ENCODE results near the gene TAF10.

Gene TAF10

DNA sequence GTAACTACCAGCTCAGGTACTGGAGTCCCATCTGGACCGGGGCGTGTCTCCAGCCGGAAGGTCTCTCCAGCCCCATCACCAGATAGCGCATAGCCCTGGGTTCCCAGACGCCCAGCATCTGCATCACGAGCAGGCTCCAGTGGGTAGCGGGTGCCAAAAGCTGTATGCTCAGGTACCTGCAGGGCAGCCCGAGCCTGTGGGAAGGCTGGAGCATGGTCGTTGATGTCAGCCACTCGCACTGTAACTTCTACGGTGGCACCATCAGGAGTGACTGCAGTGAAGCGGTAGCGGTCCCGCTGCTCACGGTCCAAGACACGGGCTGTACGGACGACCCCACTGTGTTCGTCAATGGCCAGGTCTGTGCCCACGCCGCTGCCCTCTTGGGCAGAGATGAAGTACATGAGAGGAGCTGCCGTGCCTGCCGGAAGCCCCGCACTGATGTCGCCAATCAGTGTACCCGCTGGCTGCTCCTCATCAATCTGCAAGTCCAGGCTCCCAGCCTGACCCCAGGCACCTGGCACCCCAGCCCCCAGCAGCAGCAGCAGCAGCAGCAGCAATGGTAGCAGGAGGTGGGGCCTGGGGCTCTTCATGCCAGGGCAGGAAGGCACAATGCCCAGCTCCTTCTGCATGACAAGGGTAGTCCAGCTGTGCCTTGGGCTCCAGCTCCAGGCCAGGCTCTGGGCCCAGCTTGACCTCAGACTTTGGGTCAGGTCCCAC, 29.1 kb upstream of the TAF10 start:
- DNase-seq (ENCODE audit: low read depth), result no peak

DNA sequence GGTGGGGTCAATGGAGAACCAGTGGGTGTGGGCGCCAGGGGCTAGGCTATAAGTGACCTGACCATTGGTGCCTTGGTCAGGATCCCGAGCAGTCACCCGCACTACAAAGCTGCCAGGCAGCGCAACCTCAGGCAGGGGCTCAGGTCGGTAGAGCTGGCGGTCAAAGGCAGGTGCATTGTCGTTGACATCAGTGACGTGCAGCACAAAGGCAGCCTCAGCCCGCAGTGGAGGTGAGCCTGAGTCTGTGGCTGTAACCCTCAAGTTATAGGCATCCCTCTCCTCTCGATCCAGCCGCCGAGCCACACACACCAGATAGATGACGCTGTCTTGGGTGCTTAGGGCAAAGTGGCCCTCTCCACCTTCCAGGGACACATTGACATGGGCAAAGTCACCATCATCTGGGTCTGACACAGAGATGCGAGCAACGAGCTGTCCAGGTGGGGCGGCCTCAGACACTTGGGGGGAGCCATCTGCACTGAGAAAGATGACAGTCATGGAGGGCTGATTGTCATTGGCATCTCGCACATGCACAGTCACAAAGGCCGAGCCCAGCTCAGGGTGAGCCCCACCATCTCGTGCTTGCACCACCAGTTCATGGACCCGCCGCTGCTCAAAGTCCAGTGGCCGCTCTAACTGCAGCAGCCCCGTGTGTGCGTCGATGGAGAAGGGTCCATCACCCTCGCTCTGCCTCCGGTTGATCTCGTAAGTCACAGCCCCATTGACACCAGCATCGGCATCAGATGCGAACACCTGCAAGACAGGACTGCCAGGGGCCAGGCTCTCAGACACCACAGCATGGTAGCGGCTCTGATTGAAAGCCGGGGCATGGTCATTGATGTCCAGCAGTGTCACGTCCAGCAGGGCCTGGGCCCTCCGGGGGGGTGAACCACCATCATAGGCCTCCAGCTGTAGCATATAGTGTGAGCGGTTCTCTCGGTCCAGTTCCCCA, 28.3 kb upstream of the TAF10 start:
- DNase-seq (ENCODE audit: low read depth), result no peak

- DNase-seq (ENCODE audit: low read depth), result peak; percentile 6
Measured at GRCh38 chr11:6638429-6638828, 26.4 kb upstream of the TAF10 start.

- peak; percentile 93 for DNase-seq (ENCODE audit: low read depth)
Measured at GRCh38 chr11:6637871-6638270, 25.9 kb upstream of the TAF10 start.

DNA sequence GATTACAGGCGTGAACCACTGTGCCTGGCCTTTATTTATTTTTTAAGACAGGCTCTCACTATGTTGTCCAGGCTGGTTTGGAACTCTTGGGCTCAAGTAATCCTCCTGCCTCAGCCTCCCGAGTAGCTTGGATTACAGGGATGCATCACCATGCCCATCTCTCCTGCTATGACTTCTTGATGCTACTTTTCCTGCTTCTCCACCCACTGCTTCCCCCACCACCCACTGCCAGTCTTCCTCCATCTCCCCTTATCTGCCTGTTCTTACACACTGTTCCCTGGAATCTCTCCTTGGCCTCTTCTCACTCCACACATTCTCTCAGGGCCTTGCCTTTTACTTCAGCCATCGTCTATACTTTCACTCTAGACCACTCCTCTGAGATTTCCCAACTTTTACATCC, 24.5 kb upstream of the TAF10 start:
- DNase-seq (ENCODE audit: low read depth), result no peak

DNA sequence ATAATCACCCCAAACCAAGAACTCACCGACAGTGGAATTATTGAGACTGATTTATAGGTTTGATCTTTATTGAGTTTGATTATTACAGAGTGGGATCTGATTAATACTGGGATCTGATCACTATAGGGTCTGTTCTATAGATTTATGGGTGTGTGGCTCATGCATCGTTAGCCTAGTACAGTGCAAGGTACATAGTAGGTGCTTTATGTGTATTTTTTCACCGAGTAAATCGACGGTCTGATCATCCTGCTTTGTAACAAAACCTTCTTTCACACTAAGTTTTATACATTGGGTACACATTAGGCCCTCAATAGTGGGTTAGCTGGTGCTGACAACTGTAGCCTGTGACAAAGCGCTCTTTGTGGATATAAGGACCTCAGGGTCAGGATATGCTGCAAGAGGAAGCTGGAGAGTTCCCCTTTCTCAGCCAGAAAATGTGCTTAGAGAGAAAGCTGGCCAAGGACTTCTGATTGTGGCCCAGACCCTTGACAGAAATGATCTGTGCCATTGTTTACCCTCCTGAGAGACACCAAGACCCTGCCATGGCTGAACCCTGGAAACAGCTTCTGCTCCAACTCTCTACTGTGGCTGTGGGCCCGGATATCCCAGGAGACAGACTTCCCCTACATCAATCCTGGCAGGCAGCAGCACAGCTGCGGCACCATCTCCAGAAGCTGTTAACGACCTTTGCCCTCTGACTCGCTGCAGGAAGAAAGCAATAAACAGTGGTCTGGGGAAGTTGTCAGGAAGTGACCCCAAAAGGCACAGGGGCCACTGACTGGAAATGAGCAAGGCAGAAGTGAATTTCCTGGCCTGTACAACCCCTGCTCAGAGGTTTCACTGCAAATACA, 23.3 kb upstream of the TAF10 start:
- DNase-seq (ENCODE audit: low read depth), result peak; percentile 67

GRCh38 chr11:6634534-6634933, 22.5 kb upstream of the TAF10 start:
- DNase-seq (ENCODE audit: low read depth), result no peak

- DNase-seq (ENCODE audit: low read depth), result no peak
Measured at GRCh38 chr11:6633422-6634408, 21.7 kb upstream of the TAF10 start.

- DNase-seq (ENCODE audit: low read depth), result no peak
Measured at GRCh38 chr11:6632116-6633073, 20.4 kb upstream of the TAF10 start.

GRCh38 chr11:6631361-6631890, 19.4 kb upstream of the TAF10 start:
- DNase-seq (ENCODE audit: low read depth), result no peak

DNA sequence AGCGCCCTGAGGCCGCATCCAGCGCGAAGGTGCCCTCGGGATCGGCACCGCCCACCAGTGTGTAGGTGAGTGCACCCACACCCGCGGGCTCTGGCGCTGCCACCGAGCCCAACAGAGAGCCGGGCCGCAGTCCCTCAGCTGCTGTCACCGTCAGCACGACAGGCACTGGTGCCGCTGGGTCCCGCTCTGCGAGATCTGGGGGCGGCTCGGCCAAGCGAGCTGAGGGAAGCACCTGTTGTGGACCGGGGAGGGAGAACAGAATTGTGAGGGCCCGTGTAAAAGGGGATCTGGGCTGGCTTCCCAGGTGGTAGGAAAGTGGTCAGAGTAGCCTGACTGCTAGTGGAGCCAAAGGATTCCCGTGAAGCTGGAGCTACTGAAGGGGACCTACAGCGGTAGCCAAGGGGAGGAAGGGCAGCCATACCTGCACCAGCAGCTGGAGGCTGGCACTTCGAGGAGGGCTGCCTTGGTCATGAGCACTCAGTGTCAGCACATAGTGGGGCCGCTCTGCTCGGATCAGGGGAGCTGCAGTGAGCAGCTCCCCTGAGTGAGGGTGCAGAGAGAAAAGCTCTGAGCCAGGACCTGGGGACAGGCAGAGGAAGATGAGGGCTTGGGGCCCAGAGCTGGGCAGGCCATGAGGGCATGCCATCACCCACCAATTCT, 18.7 kb upstream of the TAF10 start:
- no peak for DNase-seq (ENCODE audit: low read depth)

GRCh38 chr11:6629892-6630631, 18.0 kb upstream of the TAF10 start:
- no peak for DNase-seq (ENCODE audit: low read depth)

- no peak for DNase-seq (ENCODE audit: low read depth)
Measured at GRCh38 chr11:6629573-6629891, 17.5 kb upstream of the TAF10 start.

DNA sequence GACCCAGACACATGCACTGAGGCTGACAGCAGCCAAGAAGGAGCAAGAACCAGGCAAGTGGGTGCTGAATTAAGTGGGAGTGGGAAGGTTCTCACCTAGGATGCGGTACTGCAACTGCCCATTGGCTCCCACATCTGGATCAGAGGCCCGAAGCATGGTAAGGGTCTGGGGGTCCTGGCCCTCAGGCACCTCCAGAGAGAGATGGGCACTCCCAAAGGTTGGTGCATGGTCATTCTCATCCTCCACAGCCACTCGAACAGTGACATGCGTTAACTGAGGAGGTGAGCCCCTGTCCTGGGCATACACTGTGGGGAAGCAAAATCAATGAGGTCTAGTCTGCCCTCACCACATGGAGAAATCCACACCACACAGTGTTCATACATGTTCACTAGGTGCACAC, 16.5 kb upstream of the TAF10 start:
- DNase-seq (ENCODE audit: low read depth), result no peak

DNA sequence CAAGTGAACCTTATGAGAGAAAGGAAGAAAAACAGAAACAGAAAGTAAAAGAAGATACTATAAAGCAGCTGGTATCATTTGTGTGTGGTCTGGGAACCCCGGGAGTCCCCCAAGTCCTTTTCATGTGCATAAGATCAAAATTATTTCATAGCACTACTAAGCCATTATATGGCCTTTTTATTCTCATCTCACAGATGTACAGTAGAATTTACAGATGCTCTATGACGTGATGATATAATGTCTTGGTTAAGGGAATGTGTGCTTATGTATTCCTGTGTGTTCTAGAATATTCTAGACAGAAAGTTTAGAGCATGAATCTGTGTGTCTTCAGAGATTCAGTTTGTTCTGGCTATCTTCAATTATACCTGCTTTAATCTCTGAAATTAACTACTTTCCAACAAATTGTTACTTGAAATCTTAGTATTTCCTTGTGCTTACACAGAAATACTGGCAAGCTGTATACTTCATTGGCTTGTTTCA, 15.8 kb upstream of the TAF10 start:
- no peak for DNase-seq (ENCODE audit: low read depth)

DNA sequence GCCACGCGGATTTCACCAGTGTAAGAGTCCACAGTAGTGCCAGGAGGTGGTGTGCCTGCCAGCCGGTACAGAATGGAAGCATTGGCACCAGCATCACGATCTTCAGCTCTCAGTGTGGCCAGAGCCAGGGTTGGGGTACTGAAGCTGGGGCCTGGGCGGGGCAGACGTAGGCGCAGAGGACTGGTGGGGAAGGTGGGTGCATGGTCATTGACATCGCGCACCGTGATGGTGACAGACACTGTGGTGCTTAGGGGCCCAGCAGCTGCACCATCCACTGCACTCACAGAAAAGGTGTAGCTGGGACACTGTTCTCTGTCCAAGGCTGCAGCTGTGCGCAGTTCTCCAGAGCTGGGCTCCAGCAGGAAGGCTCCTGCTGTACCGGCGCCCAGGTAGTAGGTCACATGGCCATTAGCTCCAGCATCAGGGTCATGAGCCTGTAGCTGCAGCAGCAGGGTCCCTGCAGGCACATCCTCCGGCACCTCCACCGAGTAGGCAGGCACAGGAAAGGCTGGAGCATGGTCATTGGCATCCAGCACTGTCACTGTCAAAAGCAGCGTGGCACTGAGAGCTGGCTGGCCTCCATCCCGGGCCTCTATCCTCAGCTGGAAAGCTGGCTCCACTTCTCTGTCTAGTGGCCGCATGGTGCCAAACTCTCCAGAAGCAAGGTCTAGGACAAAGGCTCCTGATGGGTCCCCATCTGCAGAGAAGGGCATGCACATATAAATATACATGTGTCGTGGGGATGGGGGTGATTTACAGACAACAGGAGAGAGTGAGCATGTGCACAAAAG, 15.2 kb upstream of the TAF10 start:
- no peak for DNase-seq (ENCODE audit: low read depth)

- no peak for DNase-seq (ENCODE audit: low read depth)
Measured at GRCh38 chr11:6625832-6626420, 13.9 kb upstream of the TAF10 start.

Data from EH (cell line).